ENCODE data around the gene ARMS2.
A peak's percentile ranks its signal among the peaks of the same experiment; 100 is the strongest.

The ARMS2 gene

DNA sequence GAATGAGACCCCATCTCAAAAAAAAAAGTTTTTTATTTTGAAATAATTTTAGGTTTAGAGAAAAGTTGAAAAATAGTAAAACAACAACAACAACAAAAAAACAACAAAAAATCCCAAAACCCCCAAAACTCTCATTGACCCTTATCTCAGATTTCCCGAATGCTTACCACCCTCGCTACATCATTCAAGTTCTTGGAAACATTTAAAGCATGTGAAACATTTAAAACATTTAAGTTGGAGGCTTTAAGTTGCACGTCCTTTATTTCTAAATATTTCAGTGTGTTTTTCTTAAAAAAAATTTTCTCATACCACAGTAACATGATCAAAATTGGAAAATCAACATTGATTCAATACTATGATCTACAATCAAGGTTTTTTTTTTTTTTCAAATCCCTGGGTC, 382 bp upstream of the ARMS2 start:
- TF ChIP-seq, protein P1, sequence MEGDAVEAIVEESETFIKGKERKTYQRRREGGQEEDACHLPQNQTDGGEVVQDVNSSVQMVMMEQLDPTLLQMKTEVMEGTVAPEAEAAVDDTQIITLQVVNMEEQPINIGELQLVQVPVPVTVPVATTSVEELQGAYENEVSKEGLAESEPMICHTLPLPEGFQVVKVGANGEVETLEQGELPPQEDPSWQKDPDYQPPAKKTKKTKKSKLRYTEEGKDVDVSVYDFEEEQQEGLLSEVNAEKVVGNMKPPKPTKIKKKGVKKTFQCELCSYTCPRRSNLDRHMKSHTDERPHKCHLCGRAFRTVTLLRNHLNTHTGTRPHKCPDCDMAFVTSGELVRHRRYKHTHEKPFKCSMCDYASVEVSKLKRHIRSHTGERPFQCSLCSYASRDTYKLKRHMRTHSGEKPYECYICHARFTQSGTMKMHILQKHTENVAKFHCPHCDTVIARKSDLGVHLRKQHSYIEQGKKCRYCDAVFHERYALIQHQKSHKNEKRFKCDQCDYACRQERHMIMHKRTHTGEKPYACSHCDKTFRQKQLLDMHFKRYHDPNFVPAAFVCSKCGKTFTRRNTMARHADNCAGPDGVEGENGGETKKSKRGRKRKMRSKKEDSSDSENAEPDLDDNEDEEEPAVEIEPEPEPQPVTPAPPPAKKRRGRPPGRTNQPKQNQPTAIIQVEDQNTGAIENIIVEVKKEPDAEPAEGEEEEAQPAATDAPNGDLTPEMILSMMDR (IDR thresholded peaks at IDR 0.05; ENCODE audit: low read depth, low read length), result no peak
- DNase-seq (ENCODE audit: extremely low read depth, low read depth), result no peak

DNA sequence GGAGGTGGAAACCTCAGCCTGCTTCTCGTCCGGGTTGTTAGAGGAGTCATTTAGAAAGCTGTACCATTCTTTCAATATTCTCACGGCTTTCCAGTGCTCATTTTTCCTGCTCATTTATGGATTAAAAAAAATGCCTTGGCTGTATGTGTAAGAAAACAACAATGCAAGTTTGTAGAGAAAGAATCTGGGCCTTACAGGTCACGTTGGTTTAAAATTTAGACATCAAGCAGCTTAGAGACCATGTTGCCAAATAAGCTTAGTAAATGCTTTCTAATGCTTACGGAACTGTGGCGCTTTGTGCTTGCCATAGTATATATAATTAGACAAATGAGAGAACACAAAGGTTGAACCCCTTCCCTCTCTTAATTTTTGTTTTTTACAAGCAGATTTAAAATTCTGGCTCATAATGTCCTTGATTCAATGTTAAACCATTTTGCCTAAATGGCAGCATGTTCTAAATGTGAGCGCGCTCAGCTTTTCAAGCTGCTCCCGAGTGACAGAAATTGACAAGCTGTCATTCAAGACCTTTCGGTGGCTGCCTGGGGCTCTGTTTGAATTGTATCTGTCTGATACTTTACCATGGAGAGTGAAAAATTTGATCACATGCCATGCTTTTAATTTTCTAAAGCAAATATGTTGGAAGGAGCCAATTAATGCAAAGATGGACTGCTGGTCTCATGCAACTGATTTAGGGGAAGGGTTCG, 1.1 kb downstream of the ARMS2 start:
- TF ChIP-seq, protein P1 (IDR thresholded peaks at IDR 0.05; ENCODE audit: low read depth, low read length), result no peak
- no peak for DNase-seq (ENCODE audit: extremely low read depth, low read depth)

DNA sequence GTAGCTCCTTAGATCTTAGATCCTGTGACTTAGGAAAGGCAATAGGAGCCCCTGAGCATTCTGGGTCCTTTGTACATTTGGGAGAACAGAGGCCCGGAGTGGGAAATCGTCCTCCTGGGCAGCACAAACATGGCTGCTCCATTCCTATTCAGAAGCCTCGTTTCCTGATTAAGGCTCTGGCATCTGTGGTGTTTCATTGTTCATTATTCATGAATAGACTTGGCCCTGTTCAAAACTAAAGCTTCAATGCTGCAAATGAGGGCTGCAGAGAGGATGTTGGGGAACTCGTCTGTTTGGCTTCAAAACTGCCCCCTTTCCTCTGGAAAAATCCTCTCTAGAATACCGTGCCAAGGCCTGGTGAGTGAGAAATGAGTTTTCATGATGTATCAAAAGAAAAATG, 3.5 kb downstream of the ARMS2 start:
- TF ChIP-seq, protein P1 (IDR thresholded peaks at IDR 0.05; ENCODE audit: low read depth, low read length), result no peak
- no peak for DNase-seq (ENCODE audit: extremely low read depth, low read depth)

DNA sequence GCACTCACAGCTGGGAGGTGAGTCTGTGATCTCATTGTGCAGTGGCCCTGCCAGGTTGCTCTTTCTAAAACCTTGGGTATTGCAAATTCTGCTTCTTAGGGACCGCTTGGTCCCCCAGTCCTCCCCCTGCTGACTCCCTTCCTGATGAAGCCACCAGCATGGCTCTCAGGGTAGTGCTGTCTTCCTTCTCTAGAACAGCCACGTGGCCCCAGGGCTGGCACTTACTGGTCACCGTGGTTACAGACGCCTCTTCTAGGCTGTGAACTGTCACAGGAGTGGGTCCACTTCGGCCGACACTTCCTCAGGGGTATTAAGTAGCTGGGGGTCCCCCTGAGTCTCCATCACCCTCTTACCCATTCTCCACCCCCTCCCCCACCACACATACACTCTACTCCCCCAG, 4.2 kb downstream of the ARMS2 start:
- DNase-seq (ENCODE audit: extremely low read depth, low read depth), result no peak

DNA sequence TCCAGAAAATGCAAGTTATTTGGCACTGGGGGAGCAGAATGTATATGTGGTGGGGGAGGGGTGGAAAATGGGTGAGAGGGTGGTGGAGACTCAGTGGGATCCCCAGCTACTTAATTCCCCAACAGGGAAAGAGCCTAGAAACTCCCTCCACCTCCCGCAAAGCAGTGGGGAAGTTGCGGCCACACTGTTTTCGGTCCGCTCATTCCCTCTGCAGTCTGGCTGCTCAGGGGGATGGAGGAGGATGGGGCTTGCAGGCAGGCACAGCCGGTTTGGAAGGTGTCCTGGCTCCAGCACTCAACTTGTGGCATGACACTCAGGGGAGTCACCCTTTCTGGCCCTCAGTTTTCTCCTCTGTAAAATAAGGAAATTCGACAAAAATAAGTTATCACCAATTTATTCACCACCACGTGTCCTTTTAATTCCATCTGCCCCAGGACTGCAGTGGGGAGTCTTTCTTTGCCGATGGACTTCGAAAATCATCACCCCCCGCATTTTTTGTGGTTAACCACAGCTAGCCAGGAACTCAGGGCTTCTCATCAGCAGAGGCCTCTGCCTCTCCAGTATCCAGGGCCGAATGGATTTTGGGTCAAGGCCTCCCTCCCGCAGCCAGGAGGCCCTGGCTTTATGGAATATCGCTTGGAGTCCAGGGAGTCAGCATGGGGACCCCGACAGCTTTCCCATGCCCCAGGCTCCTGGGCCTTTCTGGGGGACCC, 5.3 kb downstream of the ARMS2 start:
- no peak for DNase-seq (ENCODE audit: extremely low read depth, low read depth)
- TF ChIP-seq, protein P1 (IDR thresholded peaks at IDR 0.05; ENCODE audit: low read depth, low read length), result no peak

More for the DNA sequence above, 4.2 kb downstream of the ARMS2 start:
- TF ChIP-seq, protein P1 (IDR thresholded peaks at IDR 0.05; ENCODE audit: low read depth, low read length), result no peak

DNA sequence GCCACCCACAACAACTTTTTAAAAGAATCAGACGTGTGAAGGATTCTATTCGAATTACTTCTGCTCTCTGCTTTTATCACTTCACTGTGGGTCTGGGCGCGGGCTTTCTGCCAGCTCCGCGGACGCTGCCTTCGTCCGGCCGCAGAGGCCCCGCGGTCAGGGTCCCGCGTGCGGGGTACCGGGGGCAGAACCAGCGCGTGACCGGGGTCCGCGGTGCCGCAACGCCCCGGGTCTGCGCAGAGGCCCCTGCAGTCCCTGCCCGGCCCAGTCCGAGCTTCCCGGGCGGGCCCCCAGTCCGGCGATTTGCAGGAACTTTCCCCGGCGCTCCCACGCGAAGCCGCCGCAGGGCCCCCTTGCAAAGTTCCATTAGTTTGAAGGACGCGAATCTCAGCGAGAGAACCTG, 6.4 kb downstream of the ARMS2 start:
- DNase-seq (ENCODE audit: extremely low read depth, low read depth), result no peak
- TF ChIP-seq, protein P1 (IDR thresholded peaks at IDR 0.05; ENCODE audit: low read depth, low read length), result no peak

DNA sequence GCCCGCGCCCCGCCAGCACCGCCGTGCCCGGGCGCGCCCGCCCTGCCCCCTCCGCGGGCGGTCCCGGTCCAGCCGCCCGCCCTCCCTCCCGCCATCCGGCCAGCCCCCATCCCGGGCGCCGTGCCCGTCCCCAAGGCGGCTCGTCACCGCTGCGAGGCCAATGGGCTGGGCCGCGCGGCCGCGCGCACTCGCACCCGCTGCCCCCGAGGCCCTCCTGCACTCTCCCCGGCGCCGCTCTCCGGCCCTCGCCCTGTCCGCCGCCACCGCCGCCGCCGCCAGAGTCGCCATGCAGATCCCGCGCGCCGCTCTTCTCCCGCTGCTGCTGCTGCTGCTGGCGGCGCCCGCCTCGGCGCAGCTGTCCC, 6.9 kb downstream of the ARMS2 start, which contains the start of gene HTRA1:
TSS of gene HTRA1 (plus strand) at position 187 of the 362 bp plus-strand sequence. CDS start at position 287, 100 bp downstream.
- TF ChIP-seq, protein P1 (IDR thresholded peaks at IDR 0.05; ENCODE audit: low read depth, low read length), result no peak
- DNase-seq (ENCODE audit: extremely low read depth, low read depth), result peak; percentile 54
